M059J (cell line): ENCODE measurements around the gene MACROD2. TPM values are rescaled to one million over a fixed set of nuclear protein-coding genes. Genes with fewer than 3 reads are reported as not detected.

Experiments
- DNase-seq: peaks from one replicate; pipeline ENCODE4 v3.0.0-alpha.2; 2012; ENCODE audit warnings: low read depth
- total RNA-seq: library from RNA; depleted of rRNA; stranded (reverse); fragments of >200 nt; shearing (Covaris generic); gene quantifications from 2 replicates; pipeline ENCODE4 v1.2.3, GENCODE V29; 2014

The MACROD2 gene
- total RNA-seq, 1 experiment from 2014 or later = 1.8 TPM

DNA sequence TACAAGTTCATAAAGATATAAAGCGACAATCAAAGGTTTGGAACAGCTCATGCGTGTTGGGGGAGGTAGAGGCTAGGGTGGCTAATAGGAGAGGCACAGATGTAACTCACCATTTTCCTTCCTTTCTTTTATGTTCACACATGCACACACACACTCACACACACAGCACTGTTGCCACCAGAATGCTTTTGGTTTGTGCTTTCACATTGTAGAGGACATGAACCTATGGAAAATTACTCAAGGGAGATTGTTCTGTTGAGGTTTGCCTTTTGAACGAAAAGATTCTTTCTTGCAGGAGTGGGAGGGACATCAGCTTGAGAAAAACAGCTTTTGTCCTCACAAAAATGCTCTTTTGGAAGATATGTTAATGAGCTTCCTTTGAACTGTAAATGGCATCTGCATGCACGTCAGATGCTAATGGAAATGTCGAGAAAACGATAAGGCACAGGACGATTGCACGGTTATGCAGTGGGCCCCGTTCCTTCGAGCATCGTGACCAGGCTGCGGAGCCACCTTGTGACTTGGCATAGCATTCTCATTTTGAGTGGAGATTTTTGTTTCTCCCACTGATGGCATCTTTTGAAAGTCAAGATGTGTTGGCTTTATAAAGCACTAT is 1853.8 kb downstream of the MACROD2 start:
- DNase-seq = no peak

DNA sequence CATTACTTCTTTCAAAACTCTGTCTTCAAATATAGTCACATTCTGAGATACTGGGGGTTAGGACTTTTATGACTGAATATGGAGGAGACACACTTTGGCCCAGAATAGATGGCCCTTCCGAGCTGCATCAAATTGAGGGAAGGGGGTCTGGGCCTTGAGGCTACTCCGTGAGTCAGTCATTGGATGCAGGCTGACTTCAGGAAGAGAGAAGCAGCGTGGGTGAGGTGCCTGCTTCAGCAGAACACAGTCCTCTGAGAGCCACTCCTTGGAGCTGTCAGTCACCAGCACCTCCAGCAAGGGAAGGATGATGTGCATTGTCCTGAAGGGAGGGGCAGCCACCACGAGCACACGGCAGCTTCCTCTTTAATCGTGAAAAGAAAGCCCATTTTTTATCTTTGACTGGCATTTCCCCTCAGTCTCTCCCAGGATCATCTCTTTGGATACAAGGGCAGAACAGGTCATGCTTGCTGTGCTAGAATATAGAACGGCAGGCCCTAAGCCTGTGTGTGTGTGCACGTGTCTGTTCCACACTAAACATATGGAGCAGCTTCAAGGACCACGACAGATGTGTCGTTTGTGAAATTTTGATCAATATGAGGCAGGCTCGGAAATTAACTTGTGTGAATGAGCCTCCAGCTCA is 1856.4 kb downstream of the MACROD2 start:
- DNase-seq = no peak

DNA sequence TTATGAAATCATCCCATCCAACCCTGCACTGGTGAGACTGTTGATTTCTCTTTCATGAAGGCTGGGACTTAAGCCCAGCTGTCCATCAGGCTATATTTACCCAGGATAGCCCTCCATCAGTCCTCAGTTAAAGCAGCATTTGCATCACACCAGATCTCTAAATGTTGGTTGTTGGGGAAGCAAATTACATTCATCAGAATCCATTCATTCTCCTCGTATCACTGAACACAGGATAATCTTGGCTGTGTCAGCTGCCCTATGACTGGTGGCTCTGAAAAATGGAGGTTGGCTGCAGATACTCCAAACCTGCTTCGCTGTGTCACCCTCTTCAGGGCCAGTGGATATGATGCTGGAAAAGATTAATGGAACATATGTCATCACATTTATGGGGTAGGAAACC is 1859.6 kb downstream of the MACROD2 start:
- no peak for DNase-seq

DNA sequence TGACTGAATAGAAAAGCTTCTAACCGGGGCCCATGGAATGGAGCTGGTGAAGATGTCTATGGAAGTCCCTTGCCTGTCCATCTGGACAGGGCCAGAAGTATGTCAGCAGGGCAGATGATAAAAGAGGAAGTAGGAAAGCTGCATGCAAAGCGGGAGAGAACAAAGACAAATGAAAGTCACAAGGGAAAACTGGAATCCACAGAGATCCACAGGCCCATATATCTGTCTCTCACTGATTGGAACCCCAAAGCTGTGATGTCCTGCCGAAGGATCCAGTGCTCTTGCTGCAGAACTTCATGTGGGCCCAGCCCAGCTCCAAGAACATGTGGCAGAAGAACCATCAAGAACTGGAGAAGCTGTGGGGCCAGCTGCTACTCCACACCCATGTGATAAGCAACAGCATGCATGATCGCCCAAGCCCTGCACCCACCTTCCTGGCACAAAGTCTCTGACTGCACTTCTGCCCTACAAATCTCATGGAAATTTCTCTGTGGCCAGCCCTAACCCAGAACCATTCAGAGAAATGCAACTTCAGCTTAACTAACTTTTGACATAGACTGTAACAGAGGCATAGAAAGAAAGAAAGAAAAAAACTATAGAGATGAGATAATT is 1862.0 kb downstream of the MACROD2 start:
- no peak for DNase-seq

DNA sequence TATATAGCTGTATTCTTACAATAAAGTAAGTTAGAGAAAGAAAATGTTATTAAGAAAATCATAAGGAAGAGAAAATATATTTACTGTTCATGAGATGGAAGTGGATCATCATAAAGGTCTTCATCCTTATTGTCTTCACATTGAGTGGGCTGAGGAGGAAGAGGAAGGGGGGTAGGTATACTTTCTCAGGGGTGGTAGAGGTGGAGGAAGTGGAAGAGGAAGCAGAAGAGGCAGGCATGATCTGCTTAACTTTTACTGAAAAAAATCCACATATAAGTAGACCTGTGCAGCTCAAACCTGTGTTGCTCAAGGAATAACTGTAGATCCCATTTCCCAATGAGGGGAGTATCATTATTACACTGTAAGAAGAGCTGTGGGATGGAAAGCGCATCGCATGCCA is 1863.7 kb downstream of the MACROD2 start:
- DNase-seq = no peak

DNA sequence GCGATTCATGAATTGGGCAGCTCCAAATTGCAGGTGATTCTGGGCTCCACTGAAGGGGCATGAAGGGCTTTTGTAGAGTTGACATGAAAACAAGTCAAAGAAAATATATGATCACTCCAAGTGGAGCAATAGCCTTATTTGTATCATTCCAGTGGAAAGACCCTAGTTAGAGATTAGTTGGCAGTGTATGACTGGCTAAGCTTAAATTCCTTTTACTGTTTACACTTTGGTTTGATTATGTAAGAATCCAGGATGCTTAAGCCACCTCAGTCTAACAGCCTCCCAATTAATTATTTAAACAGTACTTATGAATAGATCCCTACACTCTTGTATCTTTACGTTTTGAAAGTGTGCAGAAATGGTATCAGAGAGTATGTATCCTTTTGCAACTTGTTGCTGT is 1865.5 kb downstream of the MACROD2 start:
- DNase-seq = no peak

DNA sequence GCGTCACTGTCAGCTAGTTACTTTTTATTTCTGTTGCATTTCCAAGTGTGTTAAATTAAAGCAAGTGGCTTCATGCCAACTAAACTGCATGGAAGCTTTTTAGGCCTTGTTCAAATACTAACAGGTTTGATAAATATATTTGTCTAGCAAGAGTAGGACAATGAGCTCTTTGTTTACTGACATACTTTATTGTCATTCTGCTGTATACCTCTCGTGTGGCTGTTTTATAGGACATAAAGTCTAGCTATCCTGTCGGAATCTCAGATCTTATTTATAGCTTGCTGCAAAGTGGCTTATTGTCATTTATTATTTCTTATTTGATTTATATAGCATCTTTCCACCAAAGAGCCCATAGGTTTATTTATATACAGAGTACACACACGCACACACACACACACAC is 1866.9 kb downstream of the MACROD2 start:
- DNase-seq = no peak

DNA sequence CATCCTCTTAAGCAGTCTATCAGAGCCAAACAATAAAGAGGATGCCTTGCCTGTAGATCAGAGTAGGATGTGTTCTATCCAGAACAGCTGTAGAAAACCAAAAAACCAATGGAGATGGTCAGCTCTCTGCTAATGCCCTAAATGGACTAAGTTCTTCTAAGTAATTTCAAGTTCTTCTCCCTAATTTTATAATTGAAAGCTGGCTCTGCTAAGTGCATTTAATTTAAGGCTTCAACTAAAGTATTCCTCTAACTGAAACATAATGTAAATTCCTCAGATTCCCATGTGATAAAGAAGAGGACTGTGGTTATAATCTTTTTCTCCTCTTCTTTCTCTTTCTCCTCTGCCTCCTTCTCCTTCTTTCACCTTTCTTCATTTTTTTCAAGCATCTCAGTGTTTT is 1868.4 kb downstream of the MACROD2 start:
- DNase-seq = no peak

DNA sequence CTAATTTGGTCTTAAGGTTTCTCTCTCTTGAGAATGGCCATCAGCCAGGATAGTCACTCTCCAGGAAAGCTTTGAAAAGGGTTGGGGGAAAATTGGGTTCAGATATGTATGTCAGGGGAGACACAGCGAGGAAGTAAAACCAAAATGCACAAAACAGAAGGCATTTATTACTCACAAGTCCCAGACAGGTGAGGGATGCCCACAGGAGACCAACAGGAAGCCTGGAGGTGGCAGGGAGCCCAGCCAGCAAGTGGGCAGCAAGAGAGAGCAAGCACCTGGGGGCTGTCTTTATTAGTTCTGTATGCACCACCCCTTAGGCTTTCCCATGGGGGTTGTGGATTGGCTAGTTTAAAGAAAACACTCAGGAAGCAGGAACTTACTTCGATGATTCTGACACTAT is 1870.2 kb downstream of the MACROD2 start:
- DNase-seq = no peak

DNA sequence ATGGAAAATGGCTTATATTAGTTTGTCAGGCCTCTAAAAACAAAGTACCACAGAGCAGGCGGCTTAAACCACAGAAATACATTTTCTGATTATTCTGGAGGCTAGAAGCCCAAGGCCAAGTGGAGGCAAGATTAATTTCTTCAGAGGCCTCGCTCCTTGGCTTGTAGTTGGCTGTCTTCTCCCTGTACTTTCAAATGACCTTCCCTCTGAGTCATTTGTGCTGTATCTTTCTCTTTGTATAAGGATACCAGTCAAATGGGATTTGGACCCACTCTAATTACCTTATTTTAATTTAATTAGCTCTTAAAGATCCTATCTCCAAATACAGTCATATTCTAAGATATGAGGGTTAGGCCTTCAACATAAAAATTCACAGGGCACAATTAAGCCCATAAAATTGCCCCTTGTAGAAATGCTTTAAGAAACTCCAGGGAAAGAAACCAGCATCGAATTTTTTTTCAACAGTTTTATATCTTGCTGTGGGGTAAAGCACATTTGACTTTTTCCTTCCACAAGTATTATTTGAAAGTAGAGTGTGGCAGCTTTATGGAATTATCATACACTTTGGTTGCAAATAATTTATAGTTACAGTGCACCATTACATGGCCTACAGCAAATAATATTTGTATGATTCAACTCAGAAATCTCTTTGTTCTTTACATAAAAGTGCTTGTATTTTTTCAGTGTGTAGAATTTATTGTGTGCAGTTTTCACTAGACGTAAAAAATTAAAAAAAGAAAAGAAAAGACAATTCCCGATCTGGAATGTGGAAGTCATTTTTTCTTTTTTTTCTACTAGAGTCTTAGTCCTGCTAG is 1871.8 kb downstream of the MACROD2 start:
- DNase-seq = peak; percentile 47

DNA sequence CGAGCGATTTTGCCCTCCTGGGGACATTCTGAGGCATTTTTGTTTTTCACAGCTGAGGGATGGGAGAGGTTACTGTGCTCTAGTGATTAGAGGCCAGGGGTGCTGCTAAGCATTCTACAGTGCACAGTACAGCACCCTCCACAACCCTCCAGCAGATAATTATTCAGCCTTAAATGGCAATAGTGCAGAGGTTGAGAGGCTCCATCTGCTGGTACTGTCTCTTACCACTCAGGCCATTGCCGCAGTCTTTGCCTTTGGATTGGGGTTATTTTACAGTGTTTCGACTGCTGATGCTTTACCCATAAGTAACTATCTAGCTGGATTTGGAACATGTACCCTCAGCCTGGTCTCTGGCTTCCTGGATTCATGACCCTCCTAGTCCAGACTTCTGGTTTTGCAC is 1872.6 kb downstream of the MACROD2 start:
- peak; percentile 17 for DNase-seq

DNA sequence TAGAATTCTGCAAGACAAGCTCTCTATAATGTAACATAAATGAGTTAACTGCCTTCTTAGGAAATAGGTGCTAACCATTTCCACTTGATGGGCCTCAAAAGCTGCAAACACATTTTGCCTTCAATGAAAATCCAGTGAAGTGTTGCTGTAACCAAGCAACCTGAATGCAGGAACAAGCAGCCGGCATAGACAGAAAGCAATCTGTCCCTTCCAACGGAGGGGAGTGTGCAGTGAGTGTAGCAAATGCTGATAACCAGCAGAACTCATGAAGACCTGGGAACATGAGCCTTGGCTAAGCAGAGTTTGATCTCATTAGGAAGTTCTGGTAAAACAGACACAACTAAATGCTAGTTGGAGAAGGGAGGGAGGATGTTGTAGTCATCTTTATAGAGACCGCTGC is 1880.1 kb downstream of the MACROD2 start:
- no peak for DNase-seq

DNA sequence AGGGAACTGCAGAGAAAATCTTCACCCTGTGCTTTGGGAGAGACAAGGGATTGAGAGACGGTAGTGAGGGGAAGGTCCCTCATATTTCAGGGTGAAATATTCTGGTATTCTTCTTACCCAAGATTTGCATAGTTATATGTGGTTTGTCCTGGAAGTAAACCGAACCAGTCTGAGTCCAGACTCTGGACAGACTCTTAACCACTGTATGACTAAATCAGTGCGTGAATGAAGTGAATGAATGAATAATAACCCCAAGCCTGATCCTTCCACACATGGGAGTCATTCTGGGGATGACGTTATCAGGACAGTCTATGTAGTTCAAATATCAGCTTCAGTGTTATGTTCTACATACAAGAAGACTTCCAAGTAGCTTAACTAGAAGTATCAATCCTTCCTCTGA is 1887.2 kb downstream of the MACROD2 start:
- DNase-seq = peak; percentile 60

DNA sequence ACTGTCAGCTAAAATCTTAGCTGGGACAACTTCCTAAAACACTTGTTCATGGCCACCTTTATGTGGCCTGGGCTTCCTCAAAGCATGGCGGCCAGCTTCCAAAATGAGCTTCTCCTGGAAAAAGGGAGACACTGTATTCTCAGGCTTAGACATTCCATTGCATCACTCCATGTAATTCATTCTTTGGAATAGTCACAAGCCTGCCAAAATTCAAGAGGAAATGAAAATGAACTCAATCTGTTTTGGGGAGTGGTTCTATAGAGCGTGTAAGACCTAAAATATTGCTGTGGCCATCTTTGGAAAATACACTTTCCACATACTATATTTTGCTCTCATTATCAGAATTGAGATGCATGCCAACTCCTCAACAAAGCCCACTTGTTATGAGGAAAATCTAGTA is 1890.9 kb downstream of the MACROD2 start:
- no peak for DNase-seq

DNA sequence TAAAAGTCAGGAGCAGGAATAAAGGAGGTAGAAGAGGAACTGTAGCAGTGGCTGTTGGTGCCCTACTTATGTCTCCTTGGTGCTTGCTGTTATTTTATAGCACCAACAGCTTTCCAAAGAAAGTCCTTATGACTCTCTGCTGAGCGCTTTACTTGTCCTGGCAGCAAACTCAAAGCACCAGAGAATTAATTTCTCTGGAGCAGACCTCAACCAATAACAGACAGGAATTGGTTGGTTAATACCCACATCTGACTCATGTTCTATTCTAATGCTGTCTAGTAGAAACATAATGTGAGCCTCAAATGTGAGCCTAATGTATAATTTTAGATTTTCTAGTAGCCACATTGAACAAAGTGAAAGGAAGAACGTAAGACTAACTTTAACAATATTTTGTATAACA is 1892.1 kb downstream of the MACROD2 start:
- no peak for DNase-seq

DNA sequence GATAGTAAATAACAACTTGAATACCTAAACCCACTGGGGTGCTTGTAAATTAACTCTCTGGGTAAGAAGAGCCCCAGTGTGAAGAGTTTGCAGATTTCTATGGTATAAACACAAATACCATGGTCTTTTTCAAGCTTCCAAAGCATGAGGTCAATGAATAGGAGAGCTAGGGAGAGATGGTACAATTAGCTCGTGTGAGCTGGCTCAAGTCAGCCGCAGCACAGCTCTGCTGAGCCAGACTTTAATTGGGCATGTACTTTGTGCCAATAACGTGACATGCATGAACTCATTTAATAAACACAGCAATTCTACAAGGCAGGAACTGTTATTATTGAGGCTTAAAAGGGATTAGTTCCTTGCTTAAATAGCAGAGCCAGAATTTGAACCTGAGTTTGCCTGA is 1893.7 kb downstream of the MACROD2 start:
- DNase-seq = peak; percentile 31

DNA sequence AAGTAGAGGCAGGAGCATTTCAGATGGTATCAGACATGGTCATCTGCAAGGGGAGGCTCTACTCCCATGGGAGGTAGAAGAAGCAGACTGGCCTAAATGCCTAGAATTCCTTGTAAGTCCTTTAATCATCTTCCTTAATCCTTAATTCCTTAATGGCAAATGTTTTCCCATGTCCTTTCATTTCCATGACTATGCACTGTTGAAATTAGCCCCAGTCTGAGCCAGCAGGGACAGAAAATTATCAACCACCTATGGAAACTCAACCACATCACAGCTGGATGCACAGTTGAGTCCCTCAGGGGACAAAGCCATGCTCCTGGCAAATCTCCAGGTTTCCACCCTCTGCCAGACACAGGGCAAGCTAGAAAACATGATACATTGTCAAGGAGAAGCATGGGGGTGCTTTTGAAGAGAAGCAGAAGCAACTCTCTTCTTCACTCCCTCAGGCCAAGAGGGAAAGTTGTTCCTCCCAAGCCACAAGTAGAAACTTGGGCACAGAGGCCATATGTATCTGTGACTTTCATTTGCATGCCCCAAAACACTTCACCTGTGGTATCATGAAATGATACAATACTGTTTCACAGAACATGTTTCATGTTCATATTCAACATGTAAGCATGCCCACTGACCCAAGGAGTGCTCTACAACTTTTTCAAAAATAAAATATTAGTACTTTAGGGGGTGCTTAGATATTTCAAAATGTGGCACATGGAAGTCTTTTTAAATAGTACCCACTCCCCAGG is 1894.4 kb downstream of the MACROD2 start:
- DNase-seq = peak; percentile 45

DNA sequence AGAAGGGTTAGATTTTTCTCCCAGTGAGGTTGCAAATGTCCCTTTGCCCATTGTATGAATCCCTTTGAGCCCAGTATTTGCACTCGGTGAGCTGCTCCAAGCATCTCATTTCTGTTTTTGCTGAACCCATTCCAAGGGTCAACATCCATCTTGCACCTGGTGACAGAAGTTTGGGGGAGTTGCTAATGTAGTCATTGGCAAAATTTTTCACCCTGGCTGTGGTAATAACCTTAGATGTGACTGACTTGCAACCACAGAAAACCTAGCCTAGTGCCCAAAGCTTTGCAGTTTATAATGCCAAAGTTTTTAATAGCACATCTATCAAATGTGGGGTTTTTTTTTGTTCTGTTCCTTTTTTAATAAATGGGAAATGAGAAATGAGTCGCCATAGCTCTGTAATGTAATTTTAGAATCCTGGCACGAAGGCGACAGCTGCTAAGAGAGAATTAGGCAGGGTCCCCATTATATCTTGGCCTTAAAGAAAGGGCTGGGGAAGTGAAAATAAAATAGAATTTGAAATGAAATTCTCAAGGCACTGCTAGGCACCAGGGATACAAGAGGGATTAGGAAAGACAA is 1895.2 kb downstream of the MACROD2 start:
- no peak for DNase-seq

DNA sequence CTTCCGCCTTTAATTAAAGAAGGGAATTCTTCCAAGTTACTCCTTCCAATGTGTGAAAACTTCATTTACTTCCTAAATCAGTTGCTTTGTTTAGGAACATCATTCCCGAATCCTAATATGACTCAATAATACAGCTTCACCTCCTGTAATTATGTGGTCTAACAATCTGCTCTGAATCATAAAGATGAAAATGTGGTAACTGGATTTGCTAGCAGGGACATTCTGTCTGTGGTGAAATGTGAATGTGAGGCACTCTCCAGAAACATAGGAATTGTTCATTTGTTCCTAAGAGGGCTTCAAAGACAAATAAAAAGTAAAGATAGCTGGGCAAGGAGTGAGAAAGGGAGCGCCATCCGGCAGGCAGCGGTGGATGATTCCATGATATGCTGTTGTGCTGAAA is 1899.8 kb downstream of the MACROD2 start:
- DNase-seq = peak; percentile 68

DNA sequence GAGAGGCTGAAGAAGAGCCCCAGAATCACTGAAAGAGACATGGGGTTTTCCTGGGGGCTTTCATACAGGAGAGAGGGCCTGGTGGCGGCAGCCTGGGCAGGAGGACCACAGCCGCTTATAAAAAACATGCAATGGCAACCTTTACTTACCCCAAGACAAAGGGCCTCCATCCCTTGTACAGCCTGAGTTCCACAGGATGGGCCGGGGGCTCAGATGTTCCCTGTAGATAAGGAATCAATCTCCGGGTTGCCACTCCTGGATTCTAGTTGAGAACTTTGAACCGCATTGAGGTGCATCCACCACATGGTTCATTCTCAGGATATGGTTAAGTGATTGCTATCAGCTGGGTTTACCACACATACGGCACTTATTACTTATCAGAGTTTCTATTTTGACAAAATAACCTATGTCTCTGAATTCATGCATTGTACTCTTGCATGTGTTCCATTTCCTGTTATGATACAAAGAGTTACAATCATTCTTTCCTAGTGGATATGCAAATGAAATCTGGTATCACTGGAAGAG is 1900.3 kb downstream of the MACROD2 start:
- DNase-seq = no peak

DNA sequence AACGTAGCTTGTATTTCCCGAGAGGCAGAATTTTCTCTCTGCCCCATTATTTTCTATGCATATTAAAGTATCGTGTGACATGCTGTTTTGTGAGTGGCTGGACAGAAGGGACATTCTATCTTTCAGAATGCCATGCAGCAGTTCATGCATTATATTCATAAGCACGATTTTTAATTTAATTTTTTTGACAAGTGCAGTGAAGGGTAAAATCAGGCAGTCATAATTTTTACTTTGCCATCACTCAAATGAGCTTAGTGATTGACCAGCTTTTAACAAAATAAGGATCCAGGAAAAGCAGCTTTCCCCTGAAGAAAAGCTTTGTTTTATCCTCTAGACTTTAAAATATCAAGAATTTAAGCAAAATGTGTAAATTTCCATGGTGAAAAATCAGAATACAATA is 1904.7 kb downstream of the MACROD2 start:
- DNase-seq = no peak
